ENCODE results near the gene SMAP1. TPM values are rescaled to one million over a fixed set of nuclear protein-coding genes. Genes with fewer than 3 reads are reported as not detected.

SMAP1 gene
- total RNA-seq, result 10 to 100 TPM; 51.2 to 62.0 TPM

GRCh38 chr6:70667711-70668498 lies at the start of gene SMAP1:
Gene SMAP1 (plus strand): TSS chr6:70667883. CDS start chr6:70668024, 141 bp downstream.
- ChIA-PET POLR2A (interaction anchor here (0.7 kb wide), 2 partner anchors 10 to 16 kb away, joined by 3 read pairs; no protein-coding TSS in a partner anchor), CTCF (interaction anchor here (0.6 to 2.4 kb wide), 10 partner anchors 10 to 94 kb away, joined by 3 to 7 read pairs (median 5); no protein-coding TSS in a partner anchor)
- Mint-ChIP-seq H3K4me1 (peaks cover 55% of the 10 kb centered on the region), H3K4me3 (peak within 1 kb of the TSS; percentile 95), H3K36me3 (ENCODE audit: low read depth) (peaks cover 41% of the 10 kb centered on the region), H3K27ac (peak within 1 kb of the TSS; percentile 91), H3K27me3 (no peaks in the 10 kb centered on the region), H3K9me3 (peaks cover 5% of the 10 kb centered on the region)
- peak; percentile 92 for DNase-seq

GRCh38 chr6:70620746-70621145 lies 46.9 kb upstream of the SMAP1 start:
- Mint-ChIP-seq H3K4me3 (no peak overlapping the region), H3K9me3 (peaks cover 4% of the 10 kb centered on the region), H3K4me1 (no peaks in the 10 kb centered on the region), H3K27me3 (peaks cover 6% of the 10 kb centered on the region), H3K36me3 (ENCODE audit: low read depth) (no peaks in the 10 kb centered on the region), H3K27ac (no peak overlapping the region)
- DNase-seq, result no peak
- CTCF ChIA-PET, result no interaction called here
- POLR2A ChIA-PET, result no interaction called here

GRCh38 chr6:70622461-70622860 lies 45.2 kb upstream of the SMAP1 start:
- Mint-ChIP-seq H3K27me3 (peaks cover 6% of the 10 kb centered on the region), H3K9me3 (peaks cover 7% of the 10 kb centered on the region), H3K27ac (no peak overlapping the region), H3K4me3 (no peak overlapping the region), H3K4me1 (no peaks in the 10 kb centered on the region), H3K36me3 (ENCODE audit: low read depth) (no peaks in the 10 kb centered on the region)
- ChIA-PET POLR2A (no interaction called here), CTCF (no interaction called here)
- no peak for DNase-seq

DNA sequence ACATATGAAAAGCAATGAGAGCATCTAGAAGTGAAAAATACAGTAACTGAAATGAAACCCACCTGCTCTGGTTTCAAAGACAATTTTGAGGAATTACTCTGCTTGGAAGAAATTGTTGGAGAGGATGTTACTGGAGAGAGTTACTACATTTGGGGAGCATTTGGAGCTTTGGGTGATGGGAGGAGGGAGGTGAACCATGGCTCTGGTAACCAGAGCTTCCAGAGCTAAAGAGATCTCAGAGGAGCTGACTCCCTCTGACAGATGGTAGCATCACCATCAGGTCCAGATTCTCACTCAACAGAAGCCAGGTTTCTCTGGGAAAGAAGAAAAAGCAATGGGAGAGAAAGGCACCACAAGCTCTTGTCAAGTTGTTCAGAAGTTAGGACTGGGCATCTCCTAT lies 42.2 kb upstream of the SMAP1 start:
- H3K4me3 Mint-ChIP-seq, result no peak overlapping the region

GRCh38 chr6:70627500-70628254 lies 40.0 kb upstream of the SMAP1 start:
- H3K4me3 Mint-ChIP-seq, result no peak overlapping the region
- POLR2A ChIA-PET, result no interaction called here

More for the DNA sequence above, 42.2 kb upstream of the SMAP1 start:
- Mint-ChIP-seq H3K27ac (no peak overlapping the region), H3K9me3 (peaks cover 7% of the 10 kb centered on the region), H3K36me3 (ENCODE audit: low read depth) (no peaks in the 10 kb centered on the region), H3K4me1 (no peaks in the 10 kb centered on the region), H3K27me3 (peaks cover 11% of the 10 kb centered on the region)
- POLR2A ChIA-PET, result no interaction called here
- CTCF ChIA-PET, result no interaction called here
- no peak for DNase-seq

GRCh38 chr6:70629929-70630328 lies 37.8 kb upstream of the SMAP1 start:
- Mint-ChIP-seq H3K4me1 (no peaks in the 10 kb centered on the region), H3K27me3 (peaks cover 5% of the 10 kb centered on the region), H3K36me3 (ENCODE audit: low read depth) (no peaks in the 10 kb centered on the region), H3K4me3 (no peak overlapping the region), H3K9me3 (peaks cover 3% of the 10 kb centered on the region), H3K27ac (no peak overlapping the region)
- CTCF ChIA-PET, result no interaction called here
- POLR2A ChIA-PET, result no interaction called here
- DNase-seq, result no peak

More at GRCh38 chr6:70627500-70628254, 40.0 kb upstream of the SMAP1 start:
- no peaks in the 10 kb centered on the region for H3K36me3 Mint-ChIP-seq (ENCODE audit: low read depth)
- CTCF ChIA-PET, result no interaction called here
- peaks cover 5% of the 10 kb centered on the region for H3K27me3 Mint-ChIP-seq
- peaks cover 7% of the 10 kb centered on the region for H3K9me3 Mint-ChIP-seq
- H3K27ac Mint-ChIP-seq, result no peak overlapping the region
- no peaks in the 10 kb centered on the region for H3K4me1 Mint-ChIP-seq
- DNase-seq, result no peak

DNA sequence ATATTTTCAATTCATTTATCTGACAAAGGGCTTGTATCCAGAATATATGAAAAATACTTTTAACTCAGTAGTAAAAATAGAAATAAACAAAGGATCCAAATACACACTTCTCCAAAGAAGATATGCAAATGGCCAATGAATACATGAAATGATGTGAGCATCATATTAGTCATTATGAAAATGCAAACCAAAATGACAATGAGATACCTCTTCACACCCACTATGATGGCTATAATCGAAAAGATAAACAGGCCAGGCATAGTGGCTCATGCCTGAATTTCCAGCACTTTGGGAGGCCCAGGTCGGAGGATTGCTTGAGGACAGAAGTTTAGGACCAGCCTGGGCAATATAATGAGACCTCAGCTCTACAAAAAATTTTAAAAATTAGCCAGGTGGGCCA lies 33.8 kb upstream of the SMAP1 start:
- no peaks in the 10 kb centered on the region for H3K9me3 Mint-ChIP-seq
- peaks cover 7% of the 10 kb centered on the region for H3K27me3 Mint-ChIP-seq
- DNase-seq, result no peak
- H3K4me1 Mint-ChIP-seq, result no peaks in the 10 kb centered on the region
- H3K36me3 Mint-ChIP-seq (ENCODE audit: low read depth), result no peaks in the 10 kb centered on the region
- CTCF ChIA-PET, result interaction anchor here (0.6 kb wide), 1 partner anchor 90 kb away, joined by 3 read pairs; no protein-coding TSS in a partner anchor
- H3K27ac Mint-ChIP-seq, result no peak overlapping the region
- no peak overlapping the region for H3K4me3 Mint-ChIP-seq
- POLR2A ChIA-PET, result no interaction called here

DNA sequence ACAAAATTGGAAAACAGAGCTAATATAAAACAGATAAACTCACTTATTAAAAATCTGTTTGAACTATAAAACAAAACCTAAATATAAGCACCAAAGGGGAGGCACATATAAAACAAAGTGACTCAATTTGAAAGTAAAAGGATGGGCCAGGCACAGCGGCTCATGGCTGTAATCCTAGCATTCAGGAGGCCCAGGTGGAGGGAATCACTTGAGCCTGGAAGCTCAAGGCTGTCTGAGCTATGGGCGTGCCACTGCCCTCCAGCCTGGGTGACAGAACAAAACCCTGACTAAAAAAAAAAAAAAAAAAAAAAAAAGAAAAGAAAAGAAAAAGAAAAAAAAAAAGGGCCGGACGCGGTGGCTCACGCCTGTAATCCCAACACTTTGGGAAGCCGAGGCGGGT lies 31.1 kb upstream of the SMAP1 start:
- Mint-ChIP-seq H3K4me1 (peaks cover 7% of the 10 kb centered on the region), H3K27me3 (peaks cover 10% of the 10 kb centered on the region), H3K9me3 (no peaks in the 10 kb centered on the region), H3K27ac (no peak overlapping the region), H3K4me3 (no peak overlapping the region), H3K36me3 (ENCODE audit: low read depth) (no peaks in the 10 kb centered on the region)
- DNase-seq, result no peak
- ChIA-PET POLR2A (no interaction called here), CTCF (interaction anchor here (1.1 kb wide), 1 partner anchor 8 kb away, joined by 4 read pairs; no protein-coding TSS in a partner anchor)

DNA sequence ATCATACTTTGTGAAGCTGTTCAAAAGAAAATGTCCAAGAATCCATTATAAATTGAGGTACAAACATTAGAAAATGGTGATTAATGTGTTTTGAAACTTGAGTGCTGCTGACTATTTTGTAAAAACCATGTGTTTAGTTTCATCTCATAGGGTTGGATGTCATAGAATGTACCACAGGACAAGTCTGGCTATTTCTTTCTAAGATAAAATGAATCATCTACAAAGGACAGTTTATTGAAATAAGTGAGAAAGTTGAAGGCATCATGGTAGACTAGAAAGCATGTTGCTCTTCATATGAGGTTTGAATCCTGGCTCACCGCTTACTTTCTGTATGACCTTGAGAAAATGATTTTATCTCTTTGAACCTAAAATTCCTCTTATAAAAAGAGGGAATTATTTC lies 29.2 kb upstream of the SMAP1 start:
- CTCF ChIA-PET, result no interaction called here
- H3K27ac Mint-ChIP-seq, result no peak overlapping the region
- no peaks in the 10 kb centered on the region for H3K36me3 Mint-ChIP-seq (ENCODE audit: low read depth)
- H3K9me3 Mint-ChIP-seq, result no peaks in the 10 kb centered on the region
- no peak for DNase-seq
- no peak overlapping the region for H3K4me3 Mint-ChIP-seq
- H3K4me1 Mint-ChIP-seq, result peaks cover 7% of the 10 kb centered on the region
- POLR2A ChIA-PET, result no interaction called here
- peaks cover 10% of the 10 kb centered on the region for H3K27me3 Mint-ChIP-seq

DNA sequence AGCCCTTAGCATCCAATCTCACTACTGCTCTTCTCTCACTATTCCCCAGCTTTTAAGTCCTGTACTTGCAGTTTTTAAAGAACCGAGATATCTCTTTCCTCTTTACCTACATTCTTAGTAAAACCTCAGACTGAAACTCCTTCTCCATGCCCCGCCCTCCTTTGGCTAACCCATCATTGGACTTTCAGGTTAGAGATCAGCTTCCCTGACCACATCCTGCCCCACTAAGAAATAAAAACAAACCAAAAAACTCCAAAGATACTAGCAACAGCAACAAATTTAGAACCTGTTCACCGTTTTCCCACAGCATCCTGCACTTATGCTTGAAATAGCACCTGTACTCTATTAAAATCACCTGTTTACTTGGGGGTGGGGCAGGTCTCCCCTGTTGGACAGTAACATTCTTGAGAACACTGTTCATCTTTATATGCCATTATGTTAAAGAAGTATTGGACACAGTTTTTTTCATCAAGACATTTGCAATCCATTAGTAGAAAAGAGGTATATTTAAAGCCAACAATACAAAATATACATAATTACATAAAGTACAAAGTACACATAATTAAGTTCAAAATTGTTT lies 16.3 kb upstream of the SMAP1 start:
- H3K4me3 Mint-ChIP-seq, result peak overlapping the region; percentile 49
- H3K4me1 Mint-ChIP-seq, result peaks cover 55% of the 10 kb centered on the region
- H3K27me3 Mint-ChIP-seq, result no peaks in the 10 kb centered on the region
- ChIA-PET CTCF (interaction anchor here (1.4 to 1.6 kb wide), 2 partner anchors 19 to 26 kb away, joined by 5 to 6 read pairs; no protein-coding TSS in a partner anchor), POLR2A (interaction anchor here (0.5 kb wide), 1 partner anchor 49 kb away, joined by 6 read pairs; no protein-coding TSS in a partner anchor)
- peaks cover 8% of the 10 kb centered on the region for H3K36me3 Mint-ChIP-seq (ENCODE audit: low read depth)
- peak overlapping the region; percentile 84 for H3K27ac Mint-ChIP-seq
- DNase-seq, result peak; percentile 90
- H3K9me3 Mint-ChIP-seq, result peaks cover 8% of the 10 kb centered on the region

- peaks cover 47% of the 10 kb centered on the region for H3K4me1 Mint-ChIP-seq
- H3K27ac Mint-ChIP-seq, result no peak overlapping the region
- H3K36me3 Mint-ChIP-seq (ENCODE audit: low read depth), result peaks cover 3% of the 10 kb centered on the region
- ChIA-PET POLR2A (no interaction called here), CTCF (interaction anchor here (0.6 to 1.6 kb wide), 7 partner anchors 10 to 73 kb away, joined by 3 to 7 read pairs (median 4); no protein-coding TSS in a partner anchor)
- H3K9me3 Mint-ChIP-seq, result peaks cover 4% of the 10 kb centered on the region
- H3K4me3 Mint-ChIP-seq, result no peak overlapping the region
- DNase-seq, result no peak
- no peaks in the 10 kb centered on the region for H3K27me3 Mint-ChIP-seq
Observed at GRCh38 chr6:70652216-70652615, 15.5 kb upstream of the SMAP1 start.

- POLR2A ChIA-PET, result no interaction called here
- CTCF ChIA-PET, result interaction anchor here (0.9 kb wide), 1 partner anchor 13 kb away, joined by 3 read pairs; no protein-coding TSS in a partner anchor
- H3K4me1 Mint-ChIP-seq, result peaks cover 11% of the 10 kb centered on the region
Observed at GRCh38 chr6:70657706-70658105, 10.0 kb upstream of the SMAP1 start.

More at GRCh38 chr6:70657706-70658105, 10.0 kb upstream of the SMAP1 start:
- Mint-ChIP-seq H3K27me3 (peaks cover 11% of the 10 kb centered on the region), H3K9me3 (peaks cover 5% of the 10 kb centered on the region), H3K36me3 (ENCODE audit: low read depth) (peaks cover 6% of the 10 kb centered on the region), H3K4me3 (no peak overlapping the region), H3K27ac (no peak overlapping the region)
- no peak for DNase-seq

Data from activated CD4-positive, alpha-beta T cell treated with anti-CD3 and anti-CD28 coated beads, Interleukin-2, amount 10 ng/mL, durations not matched to agents 7 days and 5 days (primary cell).